ENCODE data around the gene NOC4L. TPM values are rescaled to one million over a fixed set of nuclear protein-coding genes. Genes with fewer than 3 reads are reported as not detected.

The NOC4L gene
- total RNA-seq, 4 donors from 2014 or later: 10.4 to 15.4 (median 11.5) TPM

DNA sequence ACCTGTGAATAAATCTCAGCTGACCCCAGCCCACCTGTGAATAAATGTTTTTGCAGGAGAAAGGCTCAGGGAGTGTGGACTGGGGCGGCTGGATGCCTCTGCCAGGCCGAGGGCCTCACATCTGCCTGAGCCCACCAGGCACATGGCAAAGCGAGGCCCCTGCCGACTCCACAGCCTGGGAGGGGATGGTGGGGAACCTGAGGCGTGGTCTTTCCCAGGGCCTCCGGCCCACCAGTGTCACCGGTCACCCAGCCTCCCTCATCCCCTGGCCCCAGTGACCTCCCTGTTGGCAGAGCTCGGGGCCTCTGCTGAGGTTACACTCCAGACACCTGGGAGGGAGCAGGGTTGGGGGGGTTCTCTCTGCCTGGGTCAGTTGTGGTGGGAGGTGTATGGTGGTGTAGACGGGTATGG lies 8.2 kb downstream of the NOC4L start:
- Histone ChIP-seq H3K27ac (replicated peaks in 1 of 4) (no peak overlapping the region), H3K4me3 (no peak overlapping the region), H3K27me3 (no peaks in the 10 kb centered on the region), H3K4me1 (peaks cover 0 to 17% (median 9%) of the 10 kb centered on the region in 4 donors), H3K36me3 (peaks cover 5 to 54% (median 46%) of the 10 kb centered on the region in 4 donors), H3K9me3 (no peaks in the 10 kb centered on the region)
- TF ChIP-seq POLR2AphosphoS5 (IDR thresholded peaks at IDR 0.05): no peak
- TF ChIP-seq, protein P1, sequence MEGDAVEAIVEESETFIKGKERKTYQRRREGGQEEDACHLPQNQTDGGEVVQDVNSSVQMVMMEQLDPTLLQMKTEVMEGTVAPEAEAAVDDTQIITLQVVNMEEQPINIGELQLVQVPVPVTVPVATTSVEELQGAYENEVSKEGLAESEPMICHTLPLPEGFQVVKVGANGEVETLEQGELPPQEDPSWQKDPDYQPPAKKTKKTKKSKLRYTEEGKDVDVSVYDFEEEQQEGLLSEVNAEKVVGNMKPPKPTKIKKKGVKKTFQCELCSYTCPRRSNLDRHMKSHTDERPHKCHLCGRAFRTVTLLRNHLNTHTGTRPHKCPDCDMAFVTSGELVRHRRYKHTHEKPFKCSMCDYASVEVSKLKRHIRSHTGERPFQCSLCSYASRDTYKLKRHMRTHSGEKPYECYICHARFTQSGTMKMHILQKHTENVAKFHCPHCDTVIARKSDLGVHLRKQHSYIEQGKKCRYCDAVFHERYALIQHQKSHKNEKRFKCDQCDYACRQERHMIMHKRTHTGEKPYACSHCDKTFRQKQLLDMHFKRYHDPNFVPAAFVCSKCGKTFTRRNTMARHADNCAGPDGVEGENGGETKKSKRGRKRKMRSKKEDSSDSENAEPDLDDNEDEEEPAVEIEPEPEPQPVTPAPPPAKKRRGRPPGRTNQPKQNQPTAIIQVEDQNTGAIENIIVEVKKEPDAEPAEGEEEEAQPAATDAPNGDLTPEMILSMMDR (IDR thresholded peaks at IDR 0.05): no peak
- no peak for TF ChIP-seq POLR2A (IDR thresholded peaks at IDR 0.05; ENCODE audit: low read depth)
- TF ChIP-seq EP300 (IDR thresholded peaks at IDR 0.05): no peak
- WGBS: 100% methylated on average over 1 of the region's 9 CpGs
- DNase-seq (ENCODE audit: extremely low spot score): no peak
- intact Hi-C loops (cut with DNase I): loop anchor here (5.0 to 10.0 kb wide), 2 partner anchors 265 to 462 kb away; partner anchors contain the start of genes LRCOL1 and P2RX2

DNA sequence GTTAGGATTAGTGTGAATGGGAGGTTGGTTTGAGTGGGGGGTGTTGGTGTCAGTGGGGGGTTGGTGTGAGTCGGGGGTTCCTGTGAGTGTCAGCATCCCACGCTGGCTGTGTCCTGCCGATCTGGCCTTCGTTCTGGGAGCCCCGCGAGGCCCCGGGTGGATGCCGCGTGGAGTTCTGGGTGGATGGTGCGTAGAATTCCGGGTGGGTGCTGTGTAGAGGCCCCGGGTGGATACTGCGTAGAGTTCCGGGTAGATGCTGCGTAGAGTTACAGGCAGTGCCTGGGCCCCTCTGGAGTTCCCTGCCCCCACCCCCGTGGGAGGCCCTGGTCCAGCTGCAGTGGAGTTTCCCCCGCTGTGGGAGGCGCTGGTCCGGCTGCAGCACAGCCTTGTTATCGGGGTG lies 8.7 kb downstream of the NOC4L start:
- H3K4me1 ChIP-seq: peaks cover 0 to 12% (median 9%) of the 10 kb centered on the region in 4 donors
- TF ChIP-seq POLR2A (IDR thresholded peaks at IDR 0.05; ENCODE audit: low read depth) (no peak), EP300 (IDR thresholded peaks at IDR 0.05) (no peak)
- 90% methylated on average over 17 of the region's 20 CpGs for WGBS
- intact Hi-C loops (cut with DNase I): loop anchor here (5.0 to 10.0 kb wide), 2 partner anchors 264 to 462 kb away; partner anchors contain the start of genes LRCOL1 and P2RX2
- DNase-seq (ENCODE audit: extremely low spot score): no peak
- no peaks in the 10 kb centered on the region for H3K9me3 ChIP-seq
- H3K27me3 ChIP-seq: no peaks in the 10 kb centered on the region
- H3K36me3 ChIP-seq: peaks cover 5 to 54% (median 46%) of the 10 kb centered on the region in 4 donors
- H3K27ac ChIP-seq (replicated peaks in 1 of 4): no peak overlapping the region
- no peak overlapping the region for H3K4me3 ChIP-seq

DNA sequence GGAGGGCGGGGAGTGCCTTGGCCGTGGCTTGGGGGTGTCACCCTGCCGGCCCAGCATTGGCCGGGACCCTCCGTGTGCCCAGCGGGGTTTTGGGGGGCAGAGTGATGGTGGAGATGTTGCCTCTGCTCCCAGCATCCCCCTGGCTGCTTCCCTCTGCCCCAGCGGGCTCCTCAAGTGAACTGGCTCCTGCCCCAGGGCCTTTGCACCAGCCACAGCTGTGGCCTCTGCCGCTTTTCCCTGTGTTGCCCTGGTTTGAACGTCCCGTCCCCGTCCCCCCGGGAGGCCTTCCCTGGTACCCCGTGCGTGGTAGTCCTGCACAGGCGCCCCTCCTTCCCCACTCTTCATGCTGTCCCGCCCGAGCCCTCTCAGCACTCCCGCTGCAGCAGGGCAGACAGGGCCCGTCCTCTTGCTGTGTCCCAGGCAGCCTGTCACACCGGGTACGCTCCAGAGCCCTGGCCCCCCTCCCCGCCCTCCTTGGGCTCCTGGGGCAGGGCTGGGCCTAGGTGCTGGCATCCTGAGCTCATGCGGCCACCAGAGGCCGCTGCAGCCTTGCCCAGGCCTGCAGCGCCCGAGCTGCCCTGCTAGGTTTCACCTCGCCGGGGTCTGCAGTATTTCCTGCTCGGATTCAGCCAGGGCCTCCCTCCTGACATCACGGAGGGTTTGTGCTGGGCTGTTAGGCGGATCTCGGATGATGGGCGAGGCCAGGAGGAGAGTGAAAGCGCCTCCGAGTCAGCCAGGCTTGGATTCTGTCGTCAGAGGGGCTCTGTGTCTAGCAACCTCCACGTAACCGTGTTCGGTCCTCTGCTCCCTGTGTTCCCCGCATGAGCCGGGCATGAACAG lies 9.5 kb downstream of the NOC4L start:
- intact Hi-C loops (cut with DNase I): loop anchor here (5.0 to 10.0 kb wide), 2 partner anchors 264 to 461 kb away; partner anchors contain the start of genes LRCOL1 and P2RX2
- TF ChIP-seq EP300 (IDR thresholded peaks at IDR 0.05): no peak
- no peak for TF ChIP-seq POLR2AphosphoS5 (IDR thresholded peaks at IDR 0.05)
- TF ChIP-seq, protein P1 (IDR thresholded peaks at IDR 0.05): peak; percentile 86 to 96 (median 88)
- TF ChIP-seq POLR2A (IDR thresholded peaks at IDR 0.05; ENCODE audit: low read depth): no peak
- Histone ChIP-seq H3K4me1 (peaks cover 0 to 12% (median 9%) of the 10 kb centered on the region in 4 donors), H3K27me3 (no peaks in the 10 kb centered on the region), H3K9me3 (no peaks in the 10 kb centered on the region), H3K36me3 (peaks cover 5 to 52% (median 42%) of the 10 kb centered on the region in 4 donors), H3K4me3 (peak overlapping the region; percentile 30 to 53 (median 36)), H3K27ac (replicated peaks in 1 of 4) (no peak overlapping the region)
- 55% methylated on average over 10 of the region's 41 CpGs for WGBS
- no peak for DNase-seq (ENCODE audit: extremely low spot score)

DNA sequence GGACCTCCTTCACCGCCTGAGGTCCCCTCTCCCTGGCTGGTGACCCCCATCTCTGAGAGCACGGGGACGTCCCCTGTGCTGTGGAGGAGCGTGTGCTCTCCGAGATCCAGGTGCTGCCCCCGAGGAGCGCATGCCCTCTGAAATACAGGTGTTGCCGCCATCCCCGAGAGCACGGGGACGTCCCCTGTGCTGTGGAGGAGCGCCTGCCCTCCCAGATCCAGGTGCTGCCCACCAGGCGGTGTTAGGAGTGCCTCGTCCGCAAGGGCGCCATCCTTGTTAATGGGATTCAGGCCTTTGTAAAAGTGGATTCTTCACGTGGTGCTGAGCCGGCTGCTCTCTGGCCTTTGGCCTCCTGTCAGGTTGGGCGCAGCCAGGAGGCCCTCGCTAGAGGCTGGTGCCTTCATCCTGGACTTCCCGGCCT lies 10.1 kb downstream of the NOC4L start:
- H3K27me3 ChIP-seq: no peaks in the 10 kb centered on the region
- DNase-seq (ENCODE audit: extremely low spot score): no peak
- peaks cover 0 to 12% (median 9%) of the 10 kb centered on the region in 4 donors for H3K4me1 ChIP-seq
- peak overlapping the region; percentile 30 to 53 (median 36) for H3K4me3 ChIP-seq
- intact Hi-C loops (cut with DNase I): loop anchor here (5.0 to 10.0 kb wide), 2 partner anchors 263 to 460 kb away; partner anchors contain the start of genes LRCOL1 and P2RX2
- WGBS: 84% methylated on average over 9 of the region's 21 CpGs
- no peak overlapping the region for H3K27ac ChIP-seq (replicated peaks in 1 of 4)
- no peaks in the 10 kb centered on the region for H3K9me3 ChIP-seq
- peaks cover 5 to 49% (median 40%) of the 10 kb centered on the region in 4 donors for H3K36me3 ChIP-seq
- TF ChIP-seq POLR2A (IDR thresholded peaks at IDR 0.05; ENCODE audit: low read depth): no peak
- TF ChIP-seq, protein P1 (IDR thresholded peaks at IDR 0.05): no peak
